OCI-LY3 (cell line): Measurements from ENCODE around the gene P3H1.

ENCODE experiments used
- H2AFZ ChIP-seq: fragments of 200-600, 300-600 bp; shearing (Covaris generic); 2 replicates; pipeline ENCODE4 v1.6.0; 2014; ENCODE audit warnings: antibody characterized with exemption, low read depth, low read length
- H3K27ac ChIP-seq: fragments of 200-600, 300-600 bp; sonication (generic); 2 replicates; pipeline ENCODE4 v1.5.1; 2014; ENCODE audit warnings: mild to moderate bottlenecking, low read length, moderate library complexity, mixed read lengths
- H3K27me3 ChIP-seq: fragments of 200-600, 300-600 bp; sonication (generic); 2 replicates; pipeline ENCODE4 v1.6.1; 2014; ENCODE audit warnings: low read depth, low read length, mixed read lengths
- H3K36me3 ChIP-seq: fragments of 200-600, 300-600 bp; sonication (generic); replicated peaks from 2 replicates; pipeline ENCODE3; 2014; ENCODE audit warnings: low read depth, low read length, mixed read lengths
- H3K4me1 ChIP-seq: fragments of 300-600, 200-600 bp; sonication (generic); 2 replicates; pipeline ENCODE4 v1.6.1; 2014; ENCODE audit warnings: low read length, mixed read lengths
- H3K4me2 ChIP-seq: fragments of 200-600, 300-600 bp; sonication (generic); 2 replicates; pipeline ENCODE4 v1.6.1; 2014; ENCODE audit warnings: low read length, mixed read lengths
- H3K4me3 ChIP-seq: fragments of 300-600, 200-600 bp; sonication (generic); 2 replicates; pipeline ENCODE4 v1.5.1; 2014; ENCODE audit warnings: antibody characterized with exemption, mild to moderate bottlenecking, low read length, moderate library complexity
- H3K79me2 ChIP-seq: fragments of 300-600, 200-600 bp; shearing (Covaris generic); 2 replicates; pipeline ENCODE4 v1.6.1; 2014; ENCODE audit warnings: mild to moderate bottlenecking, low read length, mixed read lengths
- H3K9ac ChIP-seq: fragments of 300-600, 200-600 bp; shearing (Covaris generic); 2 replicates; pipeline ENCODE4 v1.6.0; 2014; ENCODE audit warnings: mild to moderate bottlenecking, low read length, moderate library complexity
- H3K9me3 ChIP-seq: fragments of 200-600, 300-600 bp; shearing (Covaris generic); 2 replicates; pipeline ENCODE4 v1.6.1; 2014; ENCODE audit warnings: low read length, mixed read lengths; ENCODE audit not compliant: insufficient read depth
- H4K20me1 ChIP-seq: fragments of 200-600, 300-600 bp; sonication (generic); 2 replicates; pipeline ENCODE4 v1.6.1; 2016; ENCODE audit warnings: low read length, mixed read lengths; ENCODE audit not compliant: insufficient read depth
- CTCF ChIP-seq: fragments of 200-600, 300-600 bp; sonication (generic); IDR thresholded peaks from 2 replicates; pipeline ENCODE4 v1.5.1; 2014; ENCODE audit warnings: antibody characterized with exemption, low read length, low read depth
- EZH2phosphoT487 ChIP-seq: fragments of 200-600 bp; shearing (Covaris generic); IDR thresholded peaks from 2 replicates; pipeline ENCODE4 v1.6.1; 2018; ENCODE audit warnings: antibody characterized with exemption, mixed run types, low read depth

P3H1 gene

GRCh38 chr1:42765269-42765668 lies 1.6 kb downstream of the P3H1 start:
- TF ChIP-seq CTCF (no peak), EZH2phosphoT487 (no peak)
- peaks cover 43% of the 10 kb centered on the region for H3K79me2 ChIP-seq
- no peak overlapping the region for H3K27ac ChIP-seq
- no peaks in the 10 kb centered on the region for H3K27me3 ChIP-seq
- H4K20me1 ChIP-seq, result peaks cover 9% of the 10 kb centered on the region
- H2AFZ ChIP-seq, result no peak overlapping the region
- H3K4me3 ChIP-seq, result peak overlapping the region; percentile 96
- H3K9me3 ChIP-seq, result no peaks in the 10 kb centered on the region
- H3K4me2 ChIP-seq, result peak overlapping the region; percentile 89
- H3K9ac ChIP-seq, result peak overlapping the region; percentile 84
- H3K4me1 ChIP-seq, result peaks cover 13% of the 10 kb centered on the region
- no peaks in the 10 kb centered on the region for H3K36me3 ChIP-seq

GRCh38 chr1:42762269-42762668 lies 4.6 kb downstream of the P3H1 start:
- peaks cover 25% of the 10 kb centered on the region for H3K79me2 ChIP-seq
- H2AFZ ChIP-seq, result no peak overlapping the region
- H3K27ac ChIP-seq, result no peak overlapping the region
- no peak overlapping the region for H3K4me3 ChIP-seq
- H3K9me3 ChIP-seq, result no peaks in the 10 kb centered on the region
- peaks cover 9% of the 10 kb centered on the region for H4K20me1 ChIP-seq
- peaks cover 8% of the 10 kb centered on the region for H3K4me1 ChIP-seq
- H3K4me2 ChIP-seq, result no peak overlapping the region
- no peaks in the 10 kb centered on the region for H3K27me3 ChIP-seq
- H3K9ac ChIP-seq, result no peak overlapping the region
- no peaks in the 10 kb centered on the region for H3K36me3 ChIP-seq
- TF ChIP-seq EZH2phosphoT487, result no peak
- TF ChIP-seq CTCF, result no peak

- Histone ChIP-seq H3K36me3 (no peaks in the 10 kb centered on the region), H2AFZ (no peak overlapping the region), H3K9me3 (no peaks in the 10 kb centered on the region), H3K79me2 (peaks cover 22% of the 10 kb centered on the region), H3K4me3 (no peak overlapping the region), H4K20me1 (peaks cover 9% of the 10 kb centered on the region), H3K4me2 (no peak overlapping the region), H3K4me1 (peaks cover 8% of the 10 kb centered on the region), H3K27ac (no peak overlapping the region), H3K9ac (no peak overlapping the region), H3K27me3 (no peaks in the 10 kb centered on the region)
- TF ChIP-seq EZH2phosphoT487, result no peak
Measured at GRCh38 chr1:42761567-42761966, 5.3 kb downstream of the P3H1 start.

- no peaks in the 10 kb centered on the region for H3K27me3 ChIP-seq
- no peak overlapping the region for H3K27ac ChIP-seq
- no peaks in the 10 kb centered on the region for H3K4me1 ChIP-seq
- TF ChIP-seq EZH2phosphoT487 (no peak), CTCF (no peak)
- no peak overlapping the region for H2AFZ ChIP-seq
- H3K9me3 ChIP-seq, result no peaks in the 10 kb centered on the region
- no peaks in the 10 kb centered on the region for H3K79me2 ChIP-seq
- H3K4me3 ChIP-seq, result no peak overlapping the region
- no peaks in the 10 kb centered on the region for H4K20me1 ChIP-seq
- H3K36me3 ChIP-seq, result no peaks in the 10 kb centered on the region
- no peak overlapping the region for H3K4me2 ChIP-seq
- no peak overlapping the region for H3K9ac ChIP-seq
Measured at GRCh38 chr1:42759114-42759513, 7.7 kb downstream of the P3H1 start.

GRCh38 chr1:42758641-42759040 lies 8.2 kb downstream of the P3H1 start:
- Histone ChIP-seq H3K27ac (no peak overlapping the region), H3K79me2 (no peaks in the 10 kb centered on the region), H3K9ac (no peak overlapping the region), H3K27me3 (no peaks in the 10 kb centered on the region), H3K4me2 (no peak overlapping the region), H4K20me1 (no peaks in the 10 kb centered on the region), H3K4me1 (no peaks in the 10 kb centered on the region), H3K4me3 (no peak overlapping the region), H2AFZ (no peak overlapping the region), H3K36me3 (no peaks in the 10 kb centered on the region), H3K9me3 (no peaks in the 10 kb centered on the region)
- TF ChIP-seq EZH2phosphoT487, result no peak
- TF ChIP-seq CTCF, result no peak
